SH-SY5Y (cell line): Measurements from ENCODE around the gene MYH9.

ENCODE experiments used
- GATA2 ChIP-seq: IDR thresholded peaks from 2 replicates; pipeline ENCODE4 v1.6.1; 2011; ENCODE audit warnings: mild to moderate bottlenecking, low read depth, low read length
- GATA3 ChIP-seq: IDR thresholded peaks from 2 replicates; pipeline ENCODE4 v1.6.1; 2011; ENCODE audit warnings: low read depth, mild to moderate bottlenecking, low read length, moderate library complexity

MYH9 gene

GRCh38 chr22:36277482-36278291 lies 110.1 kb downstream of the MYH9 start:
- no peak for TF ChIP-seq GATA2
- TF ChIP-seq GATA3, result no peak

GRCh38 chr22:36274531-36274930 lies 113.2 kb downstream of the MYH9 start:
- TF ChIP-seq GATA2 (no peak), GATA3 (no peak)

GRCh38 chr22:36267896-36268485 lies 119.8 kb downstream of the MYH9 start:
- TF ChIP-seq GATA3 (no peak), GATA2 (no peak)

- TF ChIP-seq GATA3 (no peak), GATA2 (no peak)
Measured at GRCh38 chr22:36267058-36267457, 120.7 kb downstream of the MYH9 start.

- no peak for TF ChIP-seq GATA3
Measured at GRCh38 chr22:36259615-36260300, 128.0 kb downstream of the MYH9 start.

- TF ChIP-seq GATA3 (no peak), GATA2 (no peak)
Measured at GRCh38 chr22:36258701-36259614, 128.8 kb downstream of the MYH9 start.

GRCh38 chr22:36257948-36258670 lies 129.7 kb downstream of the MYH9 start:
- TF ChIP-seq GATA3, result no peak
- TF ChIP-seq GATA2, result no peak

- no peak for TF ChIP-seq GATA3
- no peak for TF ChIP-seq GATA2
Measured at GRCh38 chr22:36257308-36257707, 130.5 kb downstream of the MYH9 start.

GRCh38 chr22:36256478-36256877 lies 131.3 kb downstream of the MYH9 start:
- TF ChIP-seq GATA2, result no peak
- TF ChIP-seq GATA3, result no peak

- TF ChIP-seq GATA2 (no peak), GATA3 (no peak)
Measured at GRCh38 chr22:36253523-36254490, 134.0 kb downstream of the MYH9 start.

- TF ChIP-seq GATA3 (no peak), GATA2 (no peak)
Measured at GRCh38 chr22:36252754-36253522, 134.8 kb downstream of the MYH9 start, which contains the start of gene APOL1. TSS of gene APOL1 (plus strand) at chr22:36253133. CDS start at chr22:36254956, 1,823 bp downstream.
